HEK293T (cell line): Measurements from ENCODE around the gene TGFBR1.

Source experiments
- ARNT ChIP-seq: fragments of 450-650 bp; IDR thresholded peaks from 2 replicates; pipeline ENCODE4 v1.6.1; 2017; ENCODE audit warnings: mild to moderate bottlenecking
- BHLHE40 ChIP-seq: fragments of 450-650 bp; IDR thresholded peaks from 2 replicates; pipeline ENCODE4 v1.6.1; 2016; ENCODE audit warnings: mild to moderate bottlenecking, moderate library complexity, borderline replicate concordance
- ELF4 ChIP-seq: fragments of 450-650 bp; IDR thresholded peaks from 2 replicates; pipeline ENCODE4 v1.6.1; 2017; ENCODE audit warnings: antibody characterized with exemption
- FOXK2 ChIP-seq: fragments of 450-650 bp; IDR thresholded peaks from 2 replicates; pipeline ENCODE4 v1.6.1; 2016; ENCODE audit warnings: mild to moderate bottlenecking
- FOXM1 ChIP-seq: fragments of 450-650 bp; IDR thresholded peaks from 2 replicates; pipeline ENCODE4 v1.6.1; 2017; ENCODE audit warnings: mild to moderate bottlenecking, borderline replicate concordance
- SP1 ChIP-seq: fragments of 450-650 bp; IDR thresholded peaks from 2 replicates; pipeline ENCODE4 v1.6.1; 2017

DNA sequence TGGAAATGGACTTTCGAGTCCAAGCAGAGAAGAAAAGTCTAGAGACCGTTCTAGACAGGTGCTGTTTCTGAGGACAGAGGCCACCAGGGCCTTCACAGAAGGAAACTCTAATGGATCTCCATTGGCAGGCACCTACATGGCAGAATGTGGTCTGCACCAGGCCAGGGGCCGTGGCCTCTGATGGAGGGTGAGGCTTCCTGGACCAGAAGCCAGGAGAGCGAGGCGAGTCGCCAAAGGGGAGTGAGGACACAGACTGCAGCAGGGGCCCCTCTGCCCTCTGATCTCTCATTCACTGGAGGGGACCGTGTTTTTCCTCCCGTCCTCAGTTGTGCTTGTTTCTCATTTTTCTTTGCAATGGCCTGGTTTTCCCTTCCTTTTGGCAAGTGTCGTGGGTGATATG, 75.7 kb downstream of the TGFBR1 start:
- no peak for TF ChIP-seq SP1
- no peak for TF ChIP-seq FOXM1
- TF ChIP-seq FOXK2: no peak
- no peak for TF ChIP-seq BHLHE40
- no peak for TF ChIP-seq ARNT
- no peak for TF ChIP-seq ELF4
